GM12878 (cell line): Measurements from ENCODE around the gene PPP1R12A. TPM values are rescaled to one million over a fixed set of nuclear protein-coding genes. Genes with fewer than 3 reads are reported as not detected.

ENCODE experiments used
- RELA ChIP-seq: fragments of 450-650 bp; IDR thresholded peaks from 2 replicates; pipeline ENCODE4 v1.8.0; 2014; ENCODE audit warnings: borderline replicate concordance; ENCODE audit not compliant: partially characterized antibody
- SMAD1 ChIP-seq: fragments of 450-650 bp; IDR thresholded peaks from 2 replicates; pipeline ENCODE4 v1.6.1; 2018; ENCODE audit warnings: mild to moderate bottlenecking, low read depth; ENCODE audit not compliant: partially characterized antibody
- SMAD5 ChIP-seq: IDR thresholded peaks from 2 replicates; pipeline ENCODE4 v1.6.1; 2016; ENCODE audit warnings: antibody characterized with exemption, low read depth
- TCF12 ChIP-seq: IDR thresholded peaks from 2 replicates; pipeline ENCODE4 v1.6.1; 2011; ENCODE audit warnings: low read depth, mild to moderate bottlenecking, low read length
- polyA plus RNA-seq, 11 experiments: library from polyadenylated mRNA; depleted of rRNA in 4 of 11; unstranded in 6 of 11; stranded (reverse) in 5 of 11; fragments of >200 nt; fragmentation: Nextera tagmentation in 4 of 11; fragmentation: Illumina TruSeq in 1 of 11; extraction: Ambion mirVana in 4 of 11; extraction: Trizol in 1 of 11; gene quantifications; 1 replicate in 1 of 11; 2 replicates in 10 of 11; pipeline versions ENCODE4 v1.2.1 to v1.2.3, GENCODE V29; 2011 to 2016; ENCODE audit warnings: inconsistent platforms in 2 of 11, missing spikeins in 2 of 11, low read depth in 1 of 11
- total RNA-seq, 4 experiments: library from RNA; depleted of rRNA in 3 of 4; stranded (reverse); fragments of >200 nt in 3 of 4; fragmentation: Illumina TruSeq in 1 of 4; extraction: Trizol in 1 of 4; gene quantifications; 2 replicates each; pipeline versions ENCODE4 v1.2.1 to v1.2.3, GENCODE V29; 2013 to 2021
- TF ChIP-seq, protein P1 (sequence below): fragments of 450-650 bp; IDR thresholded peaks from 2 replicates; pipeline ENCODE4 v1.6.1; 2017; ENCODE audit warnings: mild to moderate bottlenecking
- TF ChIP-seq, protein P2 (sequence below): IDR thresholded peaks from 2 replicates; pipeline ENCODE4 v1.6.1; 2011; ENCODE audit warnings: low read depth, mild to moderate bottlenecking, low read length, moderate library complexity, borderline replicate concordance; ENCODE audit errors: extremely low read depth
- TF ChIP-seq, protein P3 (sequence below): fragments of 450-650 bp; formaldehyde crosslinking; IDR thresholded peaks from 2 replicates; pipeline ENCODE4 v1.4.0; 2020; ENCODE audit warnings: mild to moderate bottlenecking, moderate library complexity
- TF ChIP-seq, protein P4 (sequence below): fragments of 450-650 bp; conservative IDR thresholded peaks from 2 replicates; pipeline ENCODE4 v1.6.1; 2017; ENCODE audit warnings: mild to moderate bottlenecking, moderate library complexity

The PPP1R12A gene
- total and polyA plus RNA-seq, 10 of the 15 experiments (the other 5 are each of a cell fraction or from before 2014, with no cell fraction given), result 22.8 to 134 (median 51.4) TPM

DNA sequence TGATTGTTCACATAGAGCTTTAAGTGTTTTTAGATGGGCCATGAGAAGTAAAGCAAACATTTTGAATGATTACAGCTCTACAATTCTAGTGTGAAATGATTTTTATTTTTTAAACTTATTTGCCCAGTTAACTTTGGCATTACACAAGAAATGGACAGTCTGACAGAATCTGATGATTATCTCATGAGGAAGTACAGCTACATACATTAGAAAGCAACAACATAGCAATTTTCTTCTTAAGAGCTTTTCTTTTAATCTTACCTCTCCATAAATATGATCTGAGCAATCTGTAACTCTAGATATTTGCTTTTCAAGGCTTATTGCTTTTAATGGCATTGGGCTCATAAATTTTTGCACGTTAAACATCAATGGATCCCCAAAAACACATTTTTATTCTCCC is 26.5 kb upstream of the PPP1R12A start (continued):
- TF ChIP-seq, protein P1, sequence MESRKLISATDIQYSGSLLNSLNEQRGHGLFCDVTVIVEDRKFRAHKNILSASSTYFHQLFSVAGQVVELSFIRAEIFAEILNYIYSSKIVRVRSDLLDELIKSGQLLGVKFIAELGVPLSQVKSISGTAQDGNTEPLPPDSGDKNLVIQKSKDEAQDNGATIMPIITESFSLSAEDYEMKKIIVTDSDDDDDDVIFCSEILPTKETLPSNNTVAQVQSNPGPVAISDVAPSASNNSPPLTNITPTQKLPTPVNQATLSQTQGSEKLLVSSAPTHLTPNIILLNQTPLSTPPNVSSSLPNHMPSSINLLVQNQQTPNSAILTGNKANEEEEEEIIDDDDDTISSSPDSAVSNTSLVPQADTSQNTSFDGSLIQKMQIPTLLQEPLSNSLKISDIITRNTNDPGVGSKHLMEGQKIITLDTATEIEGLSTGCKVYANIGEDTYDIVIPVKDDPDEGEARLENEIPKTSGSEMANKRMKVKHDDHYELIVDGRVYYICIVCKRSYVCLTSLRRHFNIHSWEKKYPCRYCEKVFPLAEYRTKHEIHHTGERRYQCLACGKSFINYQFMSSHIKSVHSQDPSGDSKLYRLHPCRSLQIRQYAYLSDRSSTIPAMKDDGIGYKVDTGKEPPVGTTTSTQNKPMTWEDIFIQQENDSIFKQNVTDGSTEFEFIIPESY, result no peak
- TF ChIP-seq SMAD1 (no peak), RELA (no peak), SMAD5 (no peak), TCF12 (no peak)
- TF ChIP-seq, protein P2, sequence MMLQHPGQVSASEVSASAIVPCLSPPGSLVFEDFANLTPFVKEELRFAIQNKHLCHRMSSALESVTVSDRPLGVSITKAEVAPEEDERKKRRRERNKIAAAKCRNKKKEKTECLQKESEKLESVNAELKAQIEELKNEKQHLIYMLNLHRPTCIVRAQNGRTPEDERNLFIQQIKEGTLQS, result no peak
- TF ChIP-seq, protein P3, sequence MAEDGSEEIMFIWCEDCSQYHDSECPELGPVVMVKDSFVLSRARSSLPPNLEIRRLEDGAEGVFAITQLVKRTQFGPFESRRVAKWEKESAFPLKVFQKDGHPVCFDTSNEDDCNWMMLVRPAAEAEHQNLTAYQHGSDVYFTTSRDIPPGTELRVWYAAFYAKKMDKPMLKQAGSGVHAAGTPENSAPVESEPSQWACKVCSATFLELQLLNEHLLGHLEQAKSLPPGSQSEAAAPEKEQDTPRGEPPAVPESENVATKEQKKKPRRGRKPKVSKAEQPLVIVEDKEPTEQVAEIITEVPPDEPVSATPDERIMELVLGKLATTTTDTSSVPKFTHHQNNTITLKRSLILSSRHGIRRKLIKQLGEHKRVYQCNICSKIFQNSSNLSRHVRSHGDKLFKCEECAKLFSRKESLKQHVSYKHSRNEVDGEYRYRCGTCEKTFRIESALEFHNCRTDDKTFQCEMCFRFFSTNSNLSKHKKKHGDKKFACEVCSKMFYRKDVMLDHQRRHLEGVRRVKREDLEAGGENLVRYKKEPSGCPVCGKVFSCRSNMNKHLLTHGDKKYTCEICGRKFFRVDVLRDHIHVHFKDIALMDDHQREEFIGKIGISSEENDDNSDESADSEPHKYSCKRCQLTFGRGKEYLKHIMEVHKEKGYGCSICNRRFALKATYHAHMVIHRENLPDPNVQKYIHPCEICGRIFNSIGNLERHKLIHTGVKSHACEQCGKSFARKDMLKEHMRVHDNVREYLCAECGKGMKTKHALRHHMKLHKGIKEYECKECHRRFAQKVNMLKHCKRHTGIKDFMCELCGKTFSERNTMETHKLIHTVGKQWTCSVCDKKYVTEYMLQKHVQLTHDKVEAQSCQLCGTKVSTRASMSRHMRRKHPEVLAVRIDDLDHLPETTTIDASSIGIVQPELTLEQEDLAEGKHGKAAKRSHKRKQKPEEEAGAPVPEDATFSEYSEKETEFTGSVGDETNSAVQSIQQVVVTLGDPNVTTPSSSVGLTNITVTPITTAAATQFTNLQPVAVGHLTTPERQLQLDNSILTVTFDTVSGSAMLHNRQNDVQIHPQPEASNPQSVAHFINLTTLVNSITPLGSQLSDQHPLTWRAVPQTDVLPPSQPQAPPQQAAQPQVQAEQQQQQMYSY, result no peak
- TF ChIP-seq, protein P4, sequence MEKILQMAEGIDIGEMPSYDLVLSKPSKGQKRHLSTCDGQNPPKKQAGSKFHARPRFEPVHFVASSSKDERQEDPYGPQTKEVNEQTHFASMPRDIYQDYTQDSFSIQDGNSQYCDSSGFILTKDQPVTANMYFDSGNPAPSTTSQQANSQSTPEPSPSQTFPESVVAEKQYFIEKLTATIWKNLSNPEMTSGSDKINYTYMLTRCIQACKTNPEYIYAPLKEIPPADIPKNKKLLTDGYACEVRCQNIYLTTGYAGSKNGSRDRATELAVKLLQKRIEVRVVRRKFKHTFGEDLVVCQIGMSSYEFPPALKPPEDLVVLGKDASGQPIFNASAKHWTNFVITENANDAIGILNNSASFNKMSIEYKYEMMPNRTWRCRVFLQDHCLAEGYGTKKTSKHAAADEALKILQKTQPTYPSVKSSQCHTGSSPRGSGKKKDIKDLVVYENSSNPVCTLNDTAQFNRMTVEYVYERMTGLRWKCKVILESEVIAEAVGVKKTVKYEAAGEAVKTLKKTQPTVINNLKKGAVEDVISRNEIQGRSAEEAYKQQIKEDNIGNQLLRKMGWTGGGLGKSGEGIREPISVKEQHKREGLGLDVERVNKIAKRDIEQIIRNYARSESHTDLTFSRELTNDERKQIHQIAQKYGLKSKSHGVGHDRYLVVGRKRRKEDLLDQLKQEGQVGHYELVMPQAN, result no peak
